ENCODE data around the gene VCL. TPM values are rescaled to one million over a fixed set of nuclear protein-coding genes. Genes with fewer than 3 reads are reported as not detected.
A peak's percentile ranks its signal among the peaks of the same experiment; 100 is the strongest.

The VCL gene
- total RNA-seq, 2 donors from 2014 or later: 346 to 348 TPM

GRCh38 chr10:74077416-74077815, 79.5 kb downstream of the VCL start:
- Histone ChIP-seq H3K36me3 (no peaks in the 10 kb centered on the region), H3K4me1 (ENCODE audit: control insufficient read depth in 1 of 2, low read depth in 2 of 2) (peaks cover 57 to 94% of the 10 kb centered on the region in 2 donors), H3K27ac (no peak overlapping the region), H3K27me3 (replicated peaks; ENCODE audit: insufficient read depth) (no peaks in the 10 kb centered on the region), H3K4me3 (no peak overlapping the region), H3K9me3 (no peaks in the 10 kb centered on the region)
- TF ChIP-seq CTCF (IDR thresholded peaks at IDR 0.05): no peak
- no peak for DNase-seq (ENCODE audit: low spot score)
- ATAC-seq (ENCODE audit: insufficient number of reproducible peaks, low FRiP score, low read depth): no peak

- no peaks in the 10 kb centered on the region for H3K27me3 ChIP-seq (replicated peaks; ENCODE audit: insufficient read depth)
- no peak for TF ChIP-seq CTCF (IDR thresholded peaks at IDR 0.05)
- H3K27ac ChIP-seq: peak overlapping the region in 1 of 2 donors; percentile 7
- no peaks in the 10 kb centered on the region for H3K9me3 ChIP-seq
- no peaks in the 10 kb centered on the region for H3K36me3 ChIP-seq
- no peak for DNase-seq (ENCODE audit: low spot score)
- ATAC-seq (ENCODE audit: insufficient number of reproducible peaks, low FRiP score, low read depth): no peak
- H3K4me1 ChIP-seq (ENCODE audit: control insufficient read depth in 1 of 2, low read depth in 2 of 2): peaks cover 51 to 88% of the 10 kb centered on the region in 2 donors
- no peak overlapping the region for H3K4me3 ChIP-seq
Measured at GRCh38 chr10:74078037-74078436, 80.1 kb downstream of the VCL start.

GRCh38 chr10:74079028-74079935, 81.4 kb downstream of the VCL start:
- Histone ChIP-seq H3K36me3 (peaks cover 5% of the 10 kb centered on the region), H3K27ac (peak overlapping the region; percentile 7 to 23), H3K9me3 (no peaks in the 10 kb centered on the region), H3K4me1 (ENCODE audit: control insufficient read depth in 1 of 2, low read depth in 2 of 2) (peaks cover 38 to 75% of the 10 kb centered on the region in 2 donors), H3K27me3 (replicated peaks; ENCODE audit: insufficient read depth) (no peaks in the 10 kb centered on the region), H3K4me3 (no peak overlapping the region)
- ATAC-seq (ENCODE audit: insufficient number of reproducible peaks, low FRiP score, low read depth) (no peak), DNase-seq (ENCODE audit: low spot score) (no peak)
- no peak for TF ChIP-seq CTCF (IDR thresholded peaks at IDR 0.05)

GRCh38 chr10:74079936-74080590, 82.1 kb downstream of the VCL start:
- Histone ChIP-seq H3K27ac (peak overlapping the region; percentile 1 to 7), H3K36me3 (peaks cover 13% of the 10 kb centered on the region), H3K4me1 (ENCODE audit: control insufficient read depth in 1 of 2, low read depth in 2 of 2) (peaks cover 36 to 68% of the 10 kb centered on the region in 2 donors), H3K9me3 (no peaks in the 10 kb centered on the region), H3K27me3 (replicated peaks; ENCODE audit: insufficient read depth) (no peaks in the 10 kb centered on the region), H3K4me3 (no peak overlapping the region)
- TF ChIP-seq CTCF (IDR thresholded peaks at IDR 0.05): no peak
- DNase-seq (ENCODE audit: low spot score): no peak
- no peak for ATAC-seq (ENCODE audit: insufficient number of reproducible peaks, low FRiP score, low read depth)

GRCh38 chr10:74081192-74081803, 83.4 kb downstream of the VCL start:
- peaks cover 31 to 58% of the 10 kb centered on the region in 2 donors for H3K4me1 ChIP-seq (ENCODE audit: control insufficient read depth in 1 of 2, low read depth in 2 of 2)
- no peaks in the 10 kb centered on the region for H3K9me3 ChIP-seq
- DNase-seq (ENCODE audit: low spot score): no peak
- no peak overlapping the region for H3K27ac ChIP-seq
- ATAC-seq (ENCODE audit: insufficient number of reproducible peaks, low FRiP score, low read depth): no peak
- peak; percentile 64 for TF ChIP-seq CTCF (IDR thresholded peaks at IDR 0.05)
- peaks cover 14% of the 10 kb centered on the region for H3K36me3 ChIP-seq
- no peak overlapping the region for H3K4me3 ChIP-seq
- H3K27me3 ChIP-seq (replicated peaks; ENCODE audit: insufficient read depth): no peaks in the 10 kb centered on the region
